ENCODE data around the gene DOCK4.

DOCK4 gene

DNA sequence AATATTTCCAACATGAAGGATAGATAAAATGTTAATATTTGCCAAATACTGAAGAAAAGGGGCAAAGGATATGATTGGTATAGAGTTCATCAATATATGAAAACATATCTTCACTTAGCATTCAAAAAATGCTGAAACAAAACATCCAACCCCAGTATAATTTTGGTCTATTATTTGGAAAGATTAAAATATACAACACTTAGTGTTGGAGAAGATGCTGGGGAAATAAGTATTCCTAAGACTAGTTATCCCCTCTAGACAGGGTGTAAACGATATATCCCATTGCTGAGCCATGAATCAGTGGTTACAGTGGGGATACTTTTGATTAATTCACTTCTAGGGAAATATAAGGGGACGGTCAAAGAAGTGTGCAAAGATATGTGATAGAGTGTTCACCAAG is 456.6 kb downstream of the DOCK4 start:
- TF ChIP-seq, protein P1, sequence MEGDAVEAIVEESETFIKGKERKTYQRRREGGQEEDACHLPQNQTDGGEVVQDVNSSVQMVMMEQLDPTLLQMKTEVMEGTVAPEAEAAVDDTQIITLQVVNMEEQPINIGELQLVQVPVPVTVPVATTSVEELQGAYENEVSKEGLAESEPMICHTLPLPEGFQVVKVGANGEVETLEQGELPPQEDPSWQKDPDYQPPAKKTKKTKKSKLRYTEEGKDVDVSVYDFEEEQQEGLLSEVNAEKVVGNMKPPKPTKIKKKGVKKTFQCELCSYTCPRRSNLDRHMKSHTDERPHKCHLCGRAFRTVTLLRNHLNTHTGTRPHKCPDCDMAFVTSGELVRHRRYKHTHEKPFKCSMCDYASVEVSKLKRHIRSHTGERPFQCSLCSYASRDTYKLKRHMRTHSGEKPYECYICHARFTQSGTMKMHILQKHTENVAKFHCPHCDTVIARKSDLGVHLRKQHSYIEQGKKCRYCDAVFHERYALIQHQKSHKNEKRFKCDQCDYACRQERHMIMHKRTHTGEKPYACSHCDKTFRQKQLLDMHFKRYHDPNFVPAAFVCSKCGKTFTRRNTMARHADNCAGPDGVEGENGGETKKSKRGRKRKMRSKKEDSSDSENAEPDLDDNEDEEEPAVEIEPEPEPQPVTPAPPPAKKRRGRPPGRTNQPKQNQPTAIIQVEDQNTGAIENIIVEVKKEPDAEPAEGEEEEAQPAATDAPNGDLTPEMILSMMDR (IDR thresholded peaks at IDR 0.05; ENCODE audit: control insufficient read depth, insufficient read depth, low read depth, low read length, missing control alignments), result no peak
- DNase-seq (ENCODE audit: low read depth), result no peak
- H3K4me3 ChIP-seq (ENCODE audit: control insufficient read depth, low read depth, low read length), result no peak overlapping the region

DNA sequence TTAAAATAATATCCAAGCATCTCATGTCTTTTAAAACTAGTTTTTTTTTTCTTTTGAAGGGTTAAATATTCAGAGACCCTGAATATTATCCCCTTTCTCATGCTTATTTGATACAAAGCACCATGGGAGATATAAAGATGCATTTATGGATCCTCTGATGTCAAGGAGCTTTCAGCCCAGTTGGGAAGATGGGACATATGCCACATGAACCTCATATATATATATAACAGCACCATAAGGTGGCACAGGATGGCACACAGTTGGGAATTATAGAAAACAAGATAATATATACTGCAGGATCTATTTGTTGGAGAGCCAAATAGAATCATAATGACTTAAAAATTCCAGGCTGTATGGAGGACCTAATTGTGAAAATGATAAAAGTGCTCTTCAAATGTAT is 458.5 kb downstream of the DOCK4 start:
- no peak for DNase-seq (ENCODE audit: low read depth)
- TF ChIP-seq, protein P1 (IDR thresholded peaks at IDR 0.05; ENCODE audit: control insufficient read depth, insufficient read depth, low read depth, low read length, missing control alignments), result no peak
- no peak overlapping the region for H3K4me3 ChIP-seq (ENCODE audit: control insufficient read depth, low read depth, low read length)

DNA sequence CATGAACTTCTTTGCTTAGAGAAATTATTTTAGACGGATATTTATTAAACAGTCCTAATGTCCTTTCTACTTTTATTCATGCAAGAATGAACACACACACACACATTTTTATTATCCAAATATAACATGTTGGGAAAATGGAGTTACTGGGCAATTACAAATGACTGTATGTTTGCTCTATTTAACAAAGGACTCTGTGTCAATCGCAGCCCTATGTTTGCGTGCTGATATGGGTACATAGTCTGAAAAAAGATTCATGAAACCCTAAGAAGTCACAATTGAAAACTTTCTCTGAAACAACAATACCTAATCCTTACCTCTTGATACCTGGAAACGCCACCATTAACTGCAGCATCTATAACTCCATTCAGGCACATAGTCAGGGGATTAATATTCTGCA is 459.2 kb downstream of the DOCK4 start:
- DNase-seq (ENCODE audit: low read depth), result no peak
- TF ChIP-seq, protein P1 (IDR thresholded peaks at IDR 0.05; ENCODE audit: control insufficient read depth, insufficient read depth, low read depth, low read length, missing control alignments), result no peak
- no peak overlapping the region for H3K4me3 ChIP-seq (ENCODE audit: control insufficient read depth, low read depth, low read length)

DNA sequence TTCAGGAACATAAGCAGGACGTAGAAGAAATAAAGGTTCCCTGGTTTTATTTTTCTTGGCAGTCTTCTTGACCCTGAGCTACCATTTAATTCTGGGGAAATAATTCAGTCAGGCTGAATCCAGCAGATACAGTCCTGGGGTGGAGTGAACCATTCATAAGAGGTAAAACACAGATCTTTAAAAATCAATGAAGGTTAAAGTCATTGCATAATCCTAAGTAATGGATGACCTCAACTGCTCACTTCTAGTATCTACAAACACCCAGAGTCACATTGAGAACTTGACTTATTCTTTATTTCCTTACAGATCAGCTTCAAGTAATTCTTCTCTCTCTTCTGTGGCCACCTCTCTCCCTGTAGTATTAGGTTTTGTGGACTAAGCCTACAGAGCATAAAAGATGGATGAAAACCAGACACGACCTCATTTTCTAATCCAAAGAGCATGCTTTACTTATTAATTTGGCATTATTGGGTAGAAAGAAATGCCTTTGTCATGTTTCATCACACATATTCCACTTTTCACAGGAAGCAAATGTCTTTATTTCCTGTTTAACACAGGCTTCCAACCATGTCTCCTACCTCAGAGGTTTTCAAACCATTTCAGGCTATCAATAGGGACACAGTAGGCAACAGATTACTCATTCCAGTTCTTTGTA is 461.6 kb downstream of the DOCK4 start:
- TF ChIP-seq, protein P1 (IDR thresholded peaks at IDR 0.05; ENCODE audit: control insufficient read depth, insufficient read depth, low read depth, low read length, missing control alignments), result no peak
- no peak for DNase-seq (ENCODE audit: low read depth)
- H3K4me3 ChIP-seq (ENCODE audit: control insufficient read depth, low read depth, low read length), result no peak overlapping the region

DNA sequence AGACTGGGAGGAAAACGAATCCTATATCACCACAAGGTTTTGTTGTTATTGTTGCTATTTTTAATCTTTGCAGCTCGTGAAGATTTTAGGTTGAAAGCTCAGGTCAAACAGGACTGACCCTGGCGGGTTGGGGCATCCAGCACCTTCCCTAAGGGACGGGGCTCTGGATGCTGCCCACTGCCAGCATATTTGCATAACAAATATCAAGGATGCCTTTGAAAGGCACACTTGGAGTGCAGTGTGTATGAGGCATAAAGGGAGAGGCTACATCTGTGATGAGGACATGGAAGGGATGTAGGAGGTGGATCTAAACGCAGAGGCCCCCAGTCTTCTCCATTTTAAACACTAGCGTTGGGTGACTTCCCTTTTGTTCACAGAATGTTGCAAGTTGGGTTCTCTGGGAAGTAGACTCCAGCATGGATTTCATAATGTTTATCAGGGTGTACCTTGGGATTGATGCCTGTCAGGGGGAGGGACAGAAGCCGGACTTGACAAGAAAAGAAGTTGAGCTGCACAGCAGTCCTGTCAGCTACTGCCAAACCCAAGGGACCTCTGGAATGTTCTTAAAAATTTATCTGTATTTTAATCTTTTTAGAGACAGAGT is 462.9 kb downstream of the DOCK4 start:
- no peak overlapping the region for H3K4me3 ChIP-seq (ENCODE audit: control insufficient read depth, low read depth, low read length)
- no peak for DNase-seq (ENCODE audit: low read depth)
- TF ChIP-seq, protein P1 (IDR thresholded peaks at IDR 0.05; ENCODE audit: control insufficient read depth, insufficient read depth, low read depth, low read length, missing control alignments), result no peak

DNA sequence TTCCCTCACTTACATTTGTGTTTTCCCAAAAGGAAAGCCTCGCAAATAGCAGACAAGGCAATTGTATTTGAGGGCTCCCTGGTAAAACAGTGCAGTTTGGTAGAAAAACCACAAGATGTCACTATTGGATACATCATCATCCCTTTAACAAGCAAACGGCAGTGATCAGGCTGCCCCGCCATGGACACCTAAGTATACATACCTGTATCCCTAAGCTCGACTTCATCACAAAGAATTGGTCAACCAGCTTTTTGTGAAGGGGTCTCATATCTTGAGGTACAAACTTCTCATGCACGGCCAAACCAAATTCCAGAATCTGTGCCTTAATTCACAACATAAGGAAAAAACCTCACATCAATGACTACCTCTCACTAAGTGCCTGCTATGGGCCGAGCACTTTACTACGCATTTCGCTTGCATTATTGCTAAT is 464.4 kb downstream of the DOCK4 start:
- TF ChIP-seq, protein P1 (IDR thresholded peaks at IDR 0.05; ENCODE audit: control insufficient read depth, insufficient read depth, low read depth, low read length, missing control alignments), result peak; percentile 70
- DNase-seq (ENCODE audit: low read depth), result no peak
- H3K4me3 ChIP-seq (ENCODE audit: control insufficient read depth, low read depth, low read length), result no peak overlapping the region
